Ishikawa (cell line): Measurements from ENCODE around the gene PEAK3.

ENCODE experiments used
- EGR1 ChIP-seq: IDR thresholded peaks from 2 replicates; pipeline ENCODE4 v1.6.1; 2012
- EP300 ChIP-seq: IDR thresholded peaks from 2 replicates; pipeline ENCODE4 v1.6.1; 2012; ENCODE audit warnings: borderline replicate concordance
- FOXM1 ChIP-seq: IDR thresholded peaks from 2 replicates; pipeline ENCODE4 v1.6.1; 2012; ENCODE audit warnings: low read depth, borderline replicate concordance
- TAF1 ChIP-seq: IDR thresholded peaks from 2 replicates; pipeline ENCODE4 v1.6.1; 2012; ENCODE audit warnings: low read depth, mild to moderate bottlenecking
- TCF12 ChIP-seq: IDR thresholded peaks from 2 replicates; pipeline ENCODE4 v1.6.1; 2012; ENCODE audit warnings: low read depth
- TEAD4 ChIP-seq: IDR thresholded peaks from 2 replicates; pipeline ENCODE4 v1.6.1; 2012
- YY1 ChIP-seq: IDR thresholded peaks from 2 replicates; pipeline ENCODE4 v1.6.1; 2012; ENCODE audit warnings: low read depth
- TF ChIP-seq, protein P1 (sequence below): IDR thresholded peaks from 2 replicates; pipeline ENCODE4 v1.6.1; 2012
- TF ChIP-seq, protein P2 (sequence below): IDR thresholded peaks from 2 replicates; pipeline ENCODE4 v1.6.1; 2012; ENCODE audit warnings: low read depth, mild to moderate bottlenecking

DNA sequence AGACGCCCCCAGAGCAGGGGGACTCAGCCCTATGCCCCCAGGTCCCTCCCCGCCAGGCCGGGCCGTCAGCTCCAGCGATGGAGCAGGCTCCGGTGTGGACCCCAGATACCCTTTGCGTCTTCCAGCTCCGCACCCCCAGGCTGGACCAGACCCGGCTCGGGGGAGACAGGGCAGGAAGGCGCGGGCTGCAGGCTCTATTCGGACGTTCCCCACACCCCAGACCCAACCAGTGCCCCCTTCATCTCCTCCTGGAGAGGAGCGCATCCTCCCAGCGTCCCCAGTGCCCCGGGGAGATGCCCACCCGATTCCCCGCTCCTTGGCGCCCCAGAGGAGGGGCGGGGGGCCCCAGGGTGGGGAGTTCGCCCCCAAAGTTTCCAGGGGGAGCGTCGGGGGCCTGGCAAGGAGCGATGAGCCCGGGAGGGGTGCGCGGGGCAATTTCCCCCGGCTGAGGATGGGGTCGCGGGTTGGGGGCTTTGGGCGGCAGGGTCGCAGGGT lies 25.6 kb upstream of the PEAK3 start:
- no peak for TF ChIP-seq TAF1
- no peak for TF ChIP-seq TEAD4
- TF ChIP-seq, protein P1, sequence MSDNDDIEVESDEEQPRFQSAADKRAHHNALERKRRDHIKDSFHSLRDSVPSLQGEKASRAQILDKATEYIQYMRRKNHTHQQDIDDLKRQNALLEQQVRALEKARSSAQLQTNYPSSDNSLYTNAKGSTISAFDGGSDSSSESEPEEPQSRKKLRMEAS: no peak
- no peak for TF ChIP-seq EGR1
- TF ChIP-seq YY1: no peak
- TF ChIP-seq EP300: no peak
- TF ChIP-seq, protein P2, sequence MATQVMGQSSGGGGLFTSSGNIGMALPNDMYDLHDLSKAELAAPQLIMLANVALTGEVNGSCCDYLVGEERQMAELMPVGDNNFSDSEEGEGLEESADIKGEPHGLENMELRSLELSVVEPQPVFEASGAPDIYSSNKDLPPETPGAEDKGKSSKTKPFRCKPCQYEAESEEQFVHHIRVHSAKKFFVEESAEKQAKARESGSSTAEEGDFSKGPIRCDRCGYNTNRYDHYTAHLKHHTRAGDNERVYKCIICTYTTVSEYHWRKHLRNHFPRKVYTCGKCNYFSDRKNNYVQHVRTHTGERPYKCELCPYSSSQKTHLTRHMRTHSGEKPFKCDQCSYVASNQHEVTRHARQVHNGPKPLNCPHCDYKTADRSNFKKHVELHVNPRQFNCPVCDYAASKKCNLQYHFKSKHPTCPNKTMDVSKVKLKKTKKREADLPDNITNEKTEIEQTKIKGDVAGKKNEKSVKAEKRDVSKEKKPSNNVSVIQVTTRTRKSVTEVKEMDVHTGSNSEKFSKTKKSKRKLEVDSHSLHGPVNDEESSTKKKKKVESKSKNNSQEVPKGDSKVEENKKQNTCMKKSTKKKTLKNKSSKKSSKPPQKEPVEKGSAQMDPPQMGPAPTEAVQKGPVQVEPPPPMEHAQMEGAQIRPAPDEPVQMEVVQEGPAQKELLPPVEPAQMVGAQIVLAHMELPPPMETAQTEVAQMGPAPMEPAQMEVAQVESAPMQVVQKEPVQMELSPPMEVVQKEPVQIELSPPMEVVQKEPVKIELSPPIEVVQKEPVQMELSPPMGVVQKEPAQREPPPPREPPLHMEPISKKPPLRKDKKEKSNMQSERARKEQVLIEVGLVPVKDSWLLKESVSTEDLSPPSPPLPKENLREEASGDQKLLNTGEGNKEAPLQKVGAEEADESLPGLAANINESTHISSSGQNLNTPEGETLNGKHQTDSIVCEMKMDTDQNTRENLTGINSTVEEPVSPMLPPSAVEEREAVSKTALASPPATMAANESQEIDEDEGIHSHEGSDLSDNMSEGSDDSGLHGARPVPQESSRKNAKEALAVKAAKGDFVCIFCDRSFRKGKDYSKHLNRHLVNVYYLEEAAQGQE: no peak
- TF ChIP-seq FOXM1: no peak
- TF ChIP-seq TCF12: no peak
